Stimulated activated CD8-positive, alpha-beta memory T cell treated with anti-CD3 and anti-CD28 coated beads, Interleukin-4, amount 100 ng/mL, for 4 hours (primary cell): Measurements from ENCODE around the gene UNC119.

Source experiments
- DNase-seq, 2 donors: peaks; one replicate each; pipeline ENCODE4 v3.0.0-alpha.2; 2020; ENCODE audit warnings: low read depth in 2 of 2, low spot score in 1 of 2

Gene UNC119

DNA sequence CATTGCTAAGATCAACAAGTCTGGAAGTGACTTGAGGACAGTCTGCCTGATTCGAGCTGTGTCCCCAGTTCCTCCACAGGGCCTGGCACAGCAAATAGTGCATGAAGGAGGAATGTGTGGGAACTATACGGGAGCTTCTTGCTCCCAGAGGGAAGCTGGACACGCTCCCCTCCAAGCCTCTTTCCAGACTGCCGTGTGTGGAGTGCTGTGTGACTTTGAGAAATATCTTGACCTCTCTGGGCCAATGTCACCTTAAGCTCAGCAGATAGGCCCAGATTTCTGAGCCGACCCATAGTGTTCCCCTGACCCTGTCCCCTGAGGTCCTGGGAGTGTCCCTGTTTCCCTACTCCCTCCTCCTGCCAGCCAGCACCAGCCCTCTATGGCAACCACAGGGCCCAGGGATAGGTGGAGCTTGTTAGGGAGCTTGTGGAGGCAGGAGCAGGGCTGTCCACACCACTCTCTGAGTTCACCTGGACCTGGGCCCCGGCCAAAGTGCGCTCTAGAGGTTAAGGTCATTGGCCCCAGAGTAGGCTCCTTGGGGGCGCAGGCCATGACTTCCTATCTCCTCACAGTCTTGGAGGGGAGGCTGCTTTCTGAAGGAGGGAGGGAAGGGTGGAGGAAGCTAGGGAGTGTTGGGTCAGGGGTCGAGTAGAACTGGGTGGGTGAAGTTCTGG lies 52.6 kb downstream of the UNC119 start:
- DNase-seq = no peak

DNA sequence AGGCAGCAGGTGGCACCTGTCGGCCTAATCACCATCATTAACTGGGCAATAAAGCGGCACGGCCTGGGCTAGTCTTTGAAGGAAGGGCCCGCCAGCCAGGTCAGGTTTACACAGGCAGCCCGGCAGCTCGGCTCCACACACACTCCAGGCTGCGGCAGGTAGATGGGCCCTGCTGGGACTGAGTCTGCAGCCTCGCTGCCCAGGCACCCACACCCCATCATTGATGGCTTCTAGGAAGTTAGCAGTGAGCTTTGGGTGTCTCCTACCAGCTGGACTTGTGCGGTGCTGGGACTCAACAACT lies 53.1 kb downstream of the UNC119 start:
- no peak for DNase-seq

DNA sequence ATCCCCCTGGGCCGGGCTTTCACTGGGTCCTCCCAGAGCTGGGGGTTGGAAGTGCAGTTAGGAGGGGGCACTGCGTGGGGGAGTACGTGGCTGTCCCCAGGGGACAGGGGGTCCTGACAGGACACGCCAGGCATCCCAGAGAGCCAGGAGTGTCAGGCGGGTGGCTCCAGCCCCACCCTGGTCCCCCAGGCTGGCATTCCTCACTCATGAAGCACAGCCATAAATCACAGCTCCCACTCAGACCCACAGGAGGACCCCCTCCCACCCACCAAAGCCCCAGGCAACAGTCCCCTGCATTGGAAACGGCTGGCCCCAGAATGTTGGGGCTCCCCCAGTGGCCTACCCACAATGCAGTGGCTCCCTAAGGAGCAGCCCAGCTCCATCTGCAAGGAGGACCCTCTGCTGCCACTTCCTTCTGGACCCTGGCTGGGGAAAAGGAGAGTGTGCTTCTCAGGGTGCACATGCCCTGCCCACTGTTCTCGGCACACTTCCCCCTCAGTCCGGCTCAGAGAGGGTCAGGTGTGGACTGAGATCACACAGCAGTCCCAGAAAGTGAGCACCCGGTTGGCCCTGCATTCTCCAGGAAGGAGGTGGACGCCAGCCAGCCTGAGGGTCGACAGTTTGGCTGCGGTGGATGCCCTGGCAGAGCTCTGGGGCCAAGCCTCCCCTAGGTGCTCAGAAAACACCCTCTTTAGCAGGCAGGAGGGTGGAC lies 53.6 kb downstream of the UNC119 start:
- no peak for DNase-seq

DNA sequence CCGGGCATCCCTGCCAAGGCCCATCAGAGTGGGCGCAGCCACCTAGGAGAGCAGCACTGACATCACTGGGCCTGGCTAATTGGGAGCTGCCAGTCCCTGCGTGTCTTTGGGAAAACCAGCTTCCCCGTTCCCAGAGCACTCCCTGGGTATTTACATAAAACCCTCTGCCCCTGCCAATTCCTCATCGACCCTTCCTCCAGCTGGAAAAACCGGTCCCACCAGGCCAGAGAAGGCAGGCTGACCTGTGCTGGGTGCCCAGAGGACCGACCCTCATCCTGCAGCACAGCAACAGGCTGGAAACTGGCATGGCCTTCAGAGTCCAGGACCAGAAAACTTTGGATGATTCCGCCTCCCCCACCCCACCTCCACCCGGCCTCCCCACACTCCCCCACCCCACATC lies 54.5 kb downstream of the UNC119 start:
- DNase-seq = no peak
